ENCODE measurements around the gene POLR2L.
A peak's percentile ranks its signal among the peaks of the same experiment; 100 is the strongest.

Gene POLR2L

DNA sequence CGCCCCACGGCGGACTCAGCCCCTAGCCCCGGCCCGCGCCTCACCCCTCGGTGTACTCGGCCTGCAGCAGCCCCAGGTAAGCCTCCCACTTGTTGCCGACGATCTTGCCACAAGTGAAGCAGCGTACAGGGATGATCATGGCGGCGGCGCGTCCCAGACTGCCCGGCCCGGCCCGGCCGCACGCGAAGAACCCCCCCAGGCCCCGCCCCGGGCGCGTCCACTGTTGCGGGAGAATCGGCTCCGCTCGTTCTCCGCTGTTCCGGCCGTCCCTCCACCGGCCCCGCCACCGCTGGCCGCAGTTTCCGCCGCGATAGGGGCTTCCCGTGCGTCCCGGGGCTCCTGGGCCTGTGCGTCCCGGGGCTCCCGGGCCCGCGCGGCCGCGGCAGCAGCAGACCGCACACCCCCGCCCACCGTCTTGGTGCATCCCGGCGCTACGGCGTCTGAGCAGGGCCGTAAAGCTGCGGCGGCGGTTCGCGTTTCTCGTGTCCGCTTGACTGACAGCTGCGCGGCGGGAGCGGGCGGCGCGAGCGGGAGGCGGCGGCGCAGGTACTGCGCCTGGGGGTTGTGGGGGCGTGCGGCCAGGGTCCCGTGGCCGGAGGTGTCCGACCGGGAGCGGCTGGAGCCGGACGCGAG is at the start of gene POLR2L, which contains the start of gene TSPAN4:
Gene POLR2L (minus strand): TSS at position 160 of the 633 bp plus-strand sequence. CDS start 21 bp downstream, at position 139.
Gene TSPAN4 (plus strand): TSS at position 483 of the 633 bp plus-strand sequence. CDS start 7,453 bp downstream, outside the sequence.
- DNase-seq: peak; percentile 66

DNA sequence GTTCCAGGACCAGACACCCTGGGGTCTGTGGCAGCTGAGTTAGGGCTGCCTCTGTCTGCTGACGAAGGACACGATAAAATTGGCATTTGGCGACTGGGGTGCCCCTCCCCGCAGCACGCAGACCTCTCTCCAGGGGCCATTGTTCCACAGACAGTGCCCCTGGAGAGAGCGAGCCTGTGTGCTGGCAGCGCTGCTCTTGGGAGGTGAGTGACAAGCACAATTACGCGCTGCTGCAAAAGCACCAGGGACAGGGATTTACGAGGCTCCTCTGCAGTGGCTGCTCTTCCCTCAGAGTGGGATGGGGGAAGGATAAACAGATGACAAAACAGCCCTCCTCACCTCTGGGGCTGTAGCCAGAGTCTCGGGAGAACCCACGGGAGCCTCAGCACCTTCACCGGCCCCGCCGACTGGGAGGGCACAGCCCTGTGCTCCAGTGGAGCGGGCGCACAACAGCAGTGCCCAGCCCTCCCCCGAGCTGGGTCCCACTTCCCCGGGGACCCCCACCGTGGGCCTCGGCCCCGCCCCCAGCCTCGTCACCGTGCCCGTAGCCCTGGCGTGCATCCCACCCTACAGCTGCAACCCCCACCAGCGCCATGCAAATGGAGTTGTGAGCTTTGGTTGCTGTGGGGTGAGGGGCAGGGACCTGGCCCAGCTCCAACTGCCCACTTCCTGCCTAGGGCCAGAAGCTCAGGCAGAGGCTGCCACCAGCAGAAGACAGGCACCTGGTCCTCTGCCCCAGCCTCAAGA is 48.6 kb upstream of the POLR2L start:
- peak; percentile 29 for DNase-seq

DNA sequence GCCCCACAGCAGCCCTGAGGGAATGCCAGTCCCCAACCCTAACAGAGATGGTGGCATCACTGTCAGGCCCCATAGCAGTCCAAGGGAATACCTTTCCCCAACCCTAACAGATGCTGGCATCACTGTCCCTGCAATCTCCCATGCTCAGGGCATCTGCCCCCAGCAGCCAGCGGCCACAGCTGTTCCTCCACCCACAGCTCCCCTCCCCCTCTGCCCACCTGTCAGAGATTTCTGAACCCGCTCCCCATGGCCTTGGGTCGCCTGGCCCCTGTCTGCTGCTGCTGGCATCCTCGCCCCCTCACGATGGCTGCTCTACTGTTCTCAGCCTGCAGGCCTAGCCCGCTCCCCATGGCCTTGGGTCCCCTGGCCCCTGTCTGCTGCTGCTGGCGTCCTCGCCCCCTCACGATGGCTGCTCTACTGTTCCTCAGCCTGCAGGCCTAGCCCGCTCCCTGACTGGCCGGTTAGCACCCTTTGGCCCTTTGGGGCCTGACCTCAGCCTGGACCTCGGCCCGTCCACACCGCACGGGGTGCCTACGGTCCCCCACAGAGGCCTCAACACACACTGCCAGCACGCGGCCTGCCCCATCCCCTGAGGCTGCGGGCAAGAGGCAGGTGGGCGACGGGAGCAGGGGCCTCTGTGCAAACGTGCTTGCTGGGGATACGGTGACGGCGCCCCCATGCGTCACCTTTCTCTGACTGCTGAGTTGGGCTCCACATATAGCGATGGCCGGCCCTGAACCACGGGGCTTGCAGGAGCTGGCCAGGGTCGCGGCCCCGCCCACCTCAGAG is 47.6 kb upstream of the POLR2L start:
- DNase-seq: no peak

GRCh38 chr11:889257-889656 is 46.9 kb upstream of the POLR2L start:
- DNase-seq: no peak

GRCh38 chr11:888310-889212 is 46.2 kb upstream of the POLR2L start:
- no peak for DNase-seq

DNA sequence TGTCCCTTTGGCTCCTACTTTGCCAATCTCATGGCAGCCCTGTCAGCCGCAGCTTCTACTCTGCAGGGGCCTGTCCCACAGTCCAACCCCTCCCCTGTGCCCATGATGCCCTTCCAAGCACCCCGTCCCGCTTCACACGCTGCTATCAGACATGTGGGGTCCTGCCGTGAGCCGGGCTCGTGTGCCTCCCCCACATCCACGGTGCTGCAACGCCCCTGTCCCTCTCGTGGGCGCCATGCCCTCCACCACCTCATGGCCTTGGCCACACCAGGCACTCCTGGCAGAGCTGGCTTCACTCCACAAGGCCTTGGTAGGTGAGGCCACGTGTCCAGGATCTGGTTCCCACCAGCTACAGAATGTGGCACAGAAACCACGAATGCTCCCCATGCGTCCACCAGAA is 45.3 kb upstream of the POLR2L start:
- no peak for DNase-seq

- DNase-seq: no peak
These were observed 44.2 kb upstream of the POLR2L start for GRCh38 chr11:886568-886967.

DNA sequence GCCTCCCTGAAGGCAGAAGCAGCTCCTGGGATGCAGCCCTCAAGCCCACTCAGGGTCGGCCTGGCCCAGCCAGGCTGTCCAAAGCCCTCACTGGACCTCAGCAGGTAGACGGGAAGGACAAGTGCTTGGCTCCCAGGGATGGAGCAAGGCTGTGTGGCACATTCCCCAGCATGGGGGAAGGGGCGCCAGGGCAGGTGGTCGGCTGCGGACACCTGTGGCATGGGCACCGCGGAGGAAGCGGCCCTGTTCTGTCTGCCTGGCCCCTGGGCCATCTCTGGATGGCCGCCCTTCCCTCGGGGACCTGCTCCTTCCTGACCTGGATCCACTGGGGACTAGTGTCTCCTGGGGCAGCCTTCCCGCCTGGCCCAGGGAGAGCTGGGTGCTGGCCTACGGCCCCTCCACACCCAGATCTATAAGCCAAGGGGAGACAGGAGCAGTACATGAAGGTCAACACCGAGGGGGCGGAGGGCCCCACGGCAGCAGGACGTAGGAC is 42.3 kb upstream of the POLR2L start:
- no peak for DNase-seq

DNA sequence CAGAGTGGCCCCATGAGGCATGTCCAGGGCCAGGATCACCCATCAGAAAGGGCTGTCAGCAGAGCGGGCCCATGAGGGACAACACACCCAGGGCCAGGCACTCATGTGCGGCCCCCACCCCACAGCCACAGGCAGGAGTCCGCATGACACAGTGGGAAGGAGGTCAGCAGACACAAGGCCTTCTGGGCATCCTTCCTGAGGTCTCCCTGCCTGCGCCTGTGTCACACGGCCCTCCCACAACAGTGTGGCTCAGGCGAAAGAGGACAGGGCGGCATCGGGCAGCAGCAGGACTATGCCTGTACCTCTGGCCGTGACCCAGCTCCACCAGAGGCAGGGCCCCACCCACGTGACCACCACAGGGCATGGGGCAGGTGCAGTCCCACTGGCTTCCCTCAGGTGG is 41.2 kb upstream of the POLR2L start:
- DNase-seq: no peak

DNA sequence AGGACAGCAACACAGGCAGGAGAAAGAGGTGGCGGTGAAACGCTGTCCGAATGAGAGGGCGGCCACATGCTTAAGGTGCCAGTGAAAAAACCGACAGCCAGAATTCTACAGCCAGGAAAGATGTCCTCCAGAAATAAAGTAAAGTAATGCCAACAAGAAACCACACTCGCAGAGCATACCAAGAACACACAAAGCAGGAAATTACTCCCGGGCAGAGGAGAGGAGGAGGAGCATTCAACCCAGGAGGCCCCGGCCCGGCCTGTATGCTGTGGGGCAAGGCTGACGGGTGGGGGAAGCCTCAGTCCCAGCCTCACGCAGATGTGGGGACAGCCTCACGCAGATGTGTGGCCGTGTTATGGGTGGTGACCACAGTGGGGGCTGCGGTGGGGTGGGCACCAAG is 40.3 kb upstream of the POLR2L start:
- DNase-seq: no peak

DNA sequence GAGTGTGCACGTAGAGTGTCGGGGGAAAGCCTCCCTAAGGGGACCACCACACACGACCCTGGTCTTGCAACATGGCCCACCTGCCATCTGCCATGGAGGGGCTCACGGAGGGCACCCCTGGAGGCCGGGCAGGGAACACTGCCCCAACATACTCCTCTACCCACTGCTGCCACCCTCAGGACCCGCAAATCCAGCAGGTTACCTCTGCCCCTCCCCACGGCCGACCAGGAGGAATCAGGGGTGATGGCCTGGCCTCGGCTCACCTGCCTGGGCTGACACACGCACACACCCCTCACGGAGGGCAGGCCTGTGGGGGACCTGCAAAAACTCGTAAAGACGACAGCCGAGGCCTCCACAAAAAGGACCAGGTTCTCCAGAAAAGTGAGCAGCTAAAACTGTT is 38.1 kb upstream of the POLR2L start:
- no peak for DNase-seq

GRCh38 chr11:877565-877964 is 35.2 kb upstream of the POLR2L start:
- no peak for DNase-seq

DNA sequence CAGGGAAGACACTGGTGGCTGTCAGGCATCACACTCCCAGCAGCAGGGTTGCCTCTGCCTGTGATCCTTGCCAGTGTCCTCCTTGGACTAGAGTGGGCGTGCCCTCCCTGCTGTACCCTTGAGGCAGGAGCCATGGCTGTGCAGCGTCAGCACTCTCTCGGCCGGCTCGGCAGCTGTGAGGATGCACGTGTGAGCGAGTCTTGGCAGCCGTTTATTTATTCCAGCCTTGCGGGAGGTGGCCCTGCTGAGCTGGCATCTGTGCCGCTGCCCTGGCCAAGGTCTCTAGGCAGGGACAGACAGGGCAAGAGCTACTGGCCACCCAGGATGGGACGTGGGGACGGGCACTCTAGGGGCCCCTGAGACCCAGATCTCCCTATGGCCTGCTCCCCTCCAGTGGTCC is 34.2 kb upstream of the POLR2L start:
- peak; percentile 21 for DNase-seq

GRCh38 chr11:875769-876301 is 33.5 kb upstream of the POLR2L start:
- DNase-seq: no peak

DNA sequence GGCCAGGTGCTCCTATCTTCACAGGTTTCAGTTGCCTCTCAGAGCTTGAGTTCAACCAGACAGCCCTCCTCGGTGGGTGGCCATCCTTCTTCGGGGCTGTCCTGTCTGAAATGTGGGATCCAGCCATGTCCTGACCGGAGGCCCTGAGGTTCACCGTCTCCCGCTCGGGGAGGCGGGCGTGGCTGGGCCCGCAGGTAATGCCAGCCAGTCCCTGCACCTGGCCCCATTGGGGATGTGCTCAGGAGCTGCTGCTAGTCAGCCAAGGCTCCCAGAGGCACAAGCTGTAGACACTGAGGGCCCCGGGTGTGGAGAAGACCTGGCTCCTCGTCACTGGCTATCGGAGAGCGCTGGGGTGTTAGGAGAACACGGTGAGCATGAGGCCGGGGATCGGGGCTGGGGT is 32.9 kb upstream of the POLR2L start:
- DNase-seq: no peak

- no peak for DNase-seq
These were observed 31.4 kb upstream of the POLR2L start for GRCh38 chr11:873706-874105.

- DNase-seq: no peak
These were observed 30.5 kb upstream of the POLR2L start for GRCh38 chr11:872799-873198.

DNA sequence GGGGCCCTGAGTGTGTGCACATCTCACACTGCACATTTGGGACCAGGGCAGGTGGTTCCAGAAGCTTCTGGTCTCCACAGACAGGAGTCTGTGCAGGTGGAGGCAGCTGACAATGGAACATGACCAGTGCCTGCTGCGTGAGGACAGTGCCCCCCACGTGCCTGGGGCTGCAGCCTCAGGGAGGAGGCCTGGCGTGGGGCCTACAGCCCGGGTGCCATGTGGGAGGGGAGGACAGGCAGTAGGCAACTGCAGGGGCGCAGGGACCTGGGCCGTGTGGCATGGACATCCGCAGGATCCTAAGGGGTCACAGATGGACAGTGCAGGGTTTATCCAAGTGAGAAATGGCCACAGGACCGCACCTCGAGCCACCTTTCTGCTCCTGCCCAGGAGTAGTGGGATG is 29.1 kb upstream of the POLR2L start:
- DNase-seq: no peak

GRCh38 chr11:870418-870817 is 28.1 kb upstream of the POLR2L start:
- no peak for DNase-seq

GRCh38 chr11:870127-870413 is 27.7 kb upstream of the POLR2L start:
- no peak for DNase-seq

DNA sequence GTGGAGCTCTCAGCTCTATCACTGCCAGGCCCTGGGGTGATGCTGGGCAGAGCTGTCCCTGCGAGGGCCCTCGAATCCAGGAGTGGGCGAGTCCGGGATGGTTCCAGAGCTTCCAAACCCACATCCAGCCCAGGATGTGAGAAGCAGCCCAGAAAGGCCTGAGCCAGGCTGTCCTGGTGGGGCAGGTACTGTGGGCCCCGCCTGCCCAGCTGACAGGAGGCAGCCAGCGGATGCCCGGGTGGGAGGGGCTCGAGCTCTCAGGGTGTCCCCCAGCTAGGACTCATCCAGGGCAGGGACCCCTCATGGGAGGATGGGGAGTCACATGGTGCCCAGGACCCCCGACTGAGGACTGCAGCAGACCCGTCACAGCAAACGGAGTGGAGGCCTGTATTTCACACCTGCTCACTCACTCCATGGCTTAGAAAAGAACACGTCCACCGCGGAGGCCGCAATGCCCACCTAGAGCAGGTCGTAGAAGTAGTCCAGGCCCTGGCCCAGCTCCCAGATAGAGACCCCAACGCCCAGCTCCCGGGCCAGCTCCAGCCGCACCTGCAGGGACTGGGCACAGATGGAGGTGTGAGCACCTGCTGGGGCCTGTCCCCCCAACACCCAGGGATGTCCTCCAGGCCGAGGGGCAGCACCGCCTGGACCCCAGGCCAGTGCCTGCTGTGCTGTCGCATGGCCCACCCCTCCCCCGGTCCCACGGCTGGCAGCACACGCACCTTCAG is 27.2 kb upstream of the POLR2L start:
- DNase-seq: no peak

DNA sequence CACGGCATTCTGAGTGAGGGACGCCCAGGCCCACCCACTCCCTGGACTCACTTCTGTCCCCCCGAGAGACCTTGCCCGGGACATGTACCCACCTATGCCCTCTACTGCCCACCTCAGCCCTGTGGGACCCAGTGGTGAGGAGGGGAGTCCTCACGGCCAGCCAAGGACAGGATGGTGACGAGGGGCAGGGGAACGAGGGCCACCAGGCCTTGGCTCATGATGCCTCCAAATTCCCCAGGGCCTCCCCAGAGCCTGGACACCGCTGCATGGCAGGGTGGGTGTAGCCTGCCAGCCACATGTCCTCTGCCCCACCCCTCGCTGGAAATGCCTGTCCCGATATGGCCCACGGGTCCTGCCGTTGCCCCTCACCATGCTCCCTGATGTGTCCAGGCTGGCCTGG is 26.5 kb upstream of the POLR2L start:
- DNase-seq: no peak

Measured in DMS79 treated with DMSO at 0.1 percent for 48 hours (cell line).